ENCODE data around the gene HNF1A.
"Not testable (repeated sequence)": the region's sequence is repeated elsewhere in the genome, so short reads cannot be mapped to it uniquely, and the experiment has no call there.

HNF1A gene

GRCh38 chr12:121038861-121039668 is 60.7 kb downstream of the HNF1A start, which contains the start of gene OASL:
OASL (minus strand) TSS chr12:121039246; CDS start chr12:121038971, 275 bp downstream.
- no peak within 1 kb of the TSS for H2AK5ac ChIP-seq (ENCODE audit: low read depth, low read length)
- no peak within 1 kb of the TSS for H3K4ac ChIP-seq (ENCODE audit: low read length)
- peaks cover 0 to 11% (median 0%) of the 10 kb centered on the region in 3 experiments for H3K27me3 ChIP-seq (ENCODE audit: control insufficient read depth in 3 of 3, insufficient read depth in 3 of 3, low read depth in 1 of 3, low read length in 3 of 3)
- no peak within 1 kb of the TSS for H3K4me2 ChIP-seq (ENCODE audit: insufficient read depth, low read length, poor library complexity, severe bottlenecking)
- no peak within 1 kb of the TSS for H3K4me3 ChIP-seq (ENCODE audit: low read length in 2 of 2)
- WGBS, 2 donors (ENCODE audit: extremely low coverage in 2 of 2, insufficient read length in 2 of 2, insufficient replicate concordance in 1 of 2): no CpG with 5 or more reads among the region's 13 CpGs
- H3K18ac ChIP-seq (ENCODE audit: low read length): no peak within 1 kb of the TSS
- H2BK12ac ChIP-seq (ENCODE audit: low read length): no peak within 1 kb of the TSS
- DNase-seq (ENCODE audit: low spot score): no peak
- H3K9ac ChIP-seq (ENCODE audit: low read depth, low read length, poor library complexity): no peak within 1 kb of the TSS
- H4K91ac ChIP-seq (ENCODE audit: low read depth, low read length, poor library complexity): no peak within 1 kb of the TSS
- no peak within 1 kb of the TSS for H4K8ac ChIP-seq (ENCODE audit: low read depth, low read length)
- no peak within 1 kb of the TSS for H2BK5ac ChIP-seq (ENCODE audit: low read length)
- no peaks in the 10 kb centered on the region for H3K79me1 ChIP-seq (ENCODE audit: low read depth, low read length)
- no peak within 1 kb of the TSS for H3K14ac ChIP-seq (ENCODE audit: low read length)
- H2AFZ ChIP-seq (ENCODE audit: low read length): no peak within 1 kb of the TSS
- no peaks in the 10 kb centered on the region for H3K4me1 ChIP-seq (ENCODE audit: control insufficient read depth in 2 of 2, insufficient read depth in 1 of 2, low read depth in 1 of 2, low read length in 2 of 2)
- peak within 1 kb of the TSS; percentile 24 for H2BK120ac ChIP-seq (ENCODE audit: low read depth, low read length)
- no peak within 1 kb of the TSS for H3K23ac ChIP-seq (ENCODE audit: low read depth, low read length, poor library complexity)
- no peaks in the 10 kb centered on the region for H3K9me3 ChIP-seq (replicated peaks in 1 of 2; ENCODE audit: control insufficient read depth in 2 of 2, insufficient read depth in 1 of 2, low read depth in 1 of 2, low read length in 2 of 2)
- H3K27ac ChIP-seq (replicated peaks; ENCODE audit: low read length): no peak within 1 kb of the TSS
- H3K36me3 ChIP-seq (replicated peaks in 1 of 2; ENCODE audit: control insufficient read depth in 2 of 2, insufficient read depth in 2 of 2, low read length in 2 of 2): no peaks in the 10 kb centered on the region
- H2BK15ac ChIP-seq (ENCODE audit: low read length): no peak within 1 kb of the TSS

GRCh38 chr12:121043067-121043466 is 64.7 kb downstream of the HNF1A start:
- no CpG with 5 or more reads among the region's 4 CpGs for WGBS, 2 donors (ENCODE audit: extremely low coverage in 2 of 2, insufficient read length in 2 of 2, insufficient replicate concordance in 1 of 2)

GRCh38 chr12:121047400-121047799 is 69.1 kb downstream of the HNF1A start:
- H2BK5ac ChIP-seq (ENCODE audit: low read length); H3K9me3 ChIP-seq (replicated peaks in 1 of 2; ENCODE audit: control insufficient read depth in 2 of 2, insufficient read depth in 1 of 2, low read depth in 1 of 2, low read length in 2 of 2); H3K9ac ChIP-seq (ENCODE audit: low read depth, low read length, poor library complexity); H3K27ac ChIP-seq (replicated peaks; ENCODE audit: low read length); H2BK15ac ChIP-seq (ENCODE audit: low read length); DNase-seq (ENCODE audit: low spot score); H3K27me3 ChIP-seq (ENCODE audit: control insufficient read depth in 3 of 3, insufficient read depth in 3 of 3, low read depth in 1 of 3, low read length in 3 of 3); H3K79me1 ChIP-seq (ENCODE audit: low read depth, low read length); H2BK12ac ChIP-seq (ENCODE audit: low read length); H3K4me2 ChIP-seq (ENCODE audit: insufficient read depth, low read length, poor library complexity, severe bottlenecking); H3K14ac ChIP-seq (ENCODE audit: low read length); H4K91ac ChIP-seq (ENCODE audit: low read depth, low read length, poor library complexity); H2AK5ac ChIP-seq (ENCODE audit: low read depth, low read length); H4K8ac ChIP-seq (ENCODE audit: low read depth, low read length); H3K4me1 ChIP-seq (ENCODE audit: control insufficient read depth in 2 of 2, insufficient read depth in 1 of 2, low read depth in 1 of 2, low read length in 2 of 2); H3K18ac ChIP-seq (ENCODE audit: low read length); H2AFZ ChIP-seq (ENCODE audit: low read length); H3K4ac ChIP-seq (ENCODE audit: low read length); H3K4me3 ChIP-seq (ENCODE audit: low read length in 2 of 2); H2BK120ac ChIP-seq (ENCODE audit: low read depth, low read length); H3K36me3 ChIP-seq (replicated peaks in 1 of 2; ENCODE audit: control insufficient read depth in 2 of 2, insufficient read depth in 2 of 2, low read length in 2 of 2): not testable (repeated sequence)
- peak overlapping the region; percentile 48 for H3K23ac ChIP-seq (ENCODE audit: low read depth, low read length, poor library complexity)
- no CpG with 5 or more reads among the region's 12 CpGs for WGBS, 2 donors (ENCODE audit: extremely low coverage in 2 of 2, insufficient read length in 2 of 2, insufficient replicate concordance in 1 of 2)

More at GRCh38 chr12:121043067-121043466, 64.7 kb downstream of the HNF1A start:
- H3K79me1 ChIP-seq (ENCODE audit: low read depth, low read length): no peaks in the 10 kb centered on the region
- no peak for DNase-seq (ENCODE audit: low spot score)
- H3K9me3 ChIP-seq (replicated peaks in 1 of 2; ENCODE audit: control insufficient read depth in 2 of 2, insufficient read depth in 1 of 2, low read depth in 1 of 2, low read length in 2 of 2): no peaks in the 10 kb centered on the region
- H3K4ac ChIP-seq (ENCODE audit: low read length): no peak overlapping the region
- H2AK5ac ChIP-seq (ENCODE audit: low read depth, low read length): no peak overlapping the region
- H2BK5ac ChIP-seq (ENCODE audit: low read length): no peak overlapping the region
- H3K36me3 ChIP-seq (replicated peaks in 1 of 2; ENCODE audit: control insufficient read depth in 2 of 2, insufficient read depth in 2 of 2, low read length in 2 of 2): no peaks in the 10 kb centered on the region
- H3K4me3 ChIP-seq (ENCODE audit: low read length in 2 of 2): no peak overlapping the region
- no peaks in the 10 kb centered on the region for H3K4me1 ChIP-seq (ENCODE audit: control insufficient read depth in 2 of 2, insufficient read depth in 1 of 2, low read depth in 1 of 2, low read length in 2 of 2)
- no peak overlapping the region for H3K27ac ChIP-seq (replicated peaks; ENCODE audit: low read length)
- no peak overlapping the region for H2BK15ac ChIP-seq (ENCODE audit: low read length)
- H2BK12ac ChIP-seq (ENCODE audit: low read length): no peak overlapping the region
- H3K18ac ChIP-seq (ENCODE audit: low read length): no peak overlapping the region
- H4K8ac ChIP-seq (ENCODE audit: low read depth, low read length): no peak overlapping the region
- H3K14ac ChIP-seq (ENCODE audit: low read length): no peak overlapping the region
- no peak overlapping the region for H3K4me2 ChIP-seq (ENCODE audit: insufficient read depth, low read length, poor library complexity, severe bottlenecking)
- no peak overlapping the region for H4K91ac ChIP-seq (ENCODE audit: low read depth, low read length, poor library complexity)
- H3K27me3 ChIP-seq (ENCODE audit: control insufficient read depth in 3 of 3, insufficient read depth in 3 of 3, low read depth in 1 of 3, low read length in 3 of 3): peaks cover 0 to 11% (median 2%) of the 10 kb centered on the region in 3 experiments
- H3K23ac ChIP-seq (ENCODE audit: low read depth, low read length, poor library complexity): no peak overlapping the region
- H2AFZ ChIP-seq (ENCODE audit: low read length): no peak overlapping the region
- no peak overlapping the region for H3K9ac ChIP-seq (ENCODE audit: low read depth, low read length, poor library complexity)
- no peak overlapping the region for H2BK120ac ChIP-seq (ENCODE audit: low read depth, low read length)

GRCh38 chr12:121048442-121048841 is 70.1 kb downstream of the HNF1A start:
- H2AFZ ChIP-seq (ENCODE audit: low read length): peak overlapping the region; percentile 5
- peaks cover 0 to 5% (median 2%) of the 10 kb centered on the region in 3 experiments for H3K27me3 ChIP-seq (ENCODE audit: control insufficient read depth in 3 of 3, insufficient read depth in 3 of 3, low read depth in 1 of 3, low read length in 3 of 3)
- no peaks in the 10 kb centered on the region for H3K36me3 ChIP-seq (replicated peaks in 1 of 2; ENCODE audit: control insufficient read depth in 2 of 2, insufficient read depth in 2 of 2, low read length in 2 of 2)
- no peaks in the 10 kb centered on the region for H3K4me1 ChIP-seq (ENCODE audit: control insufficient read depth in 2 of 2, insufficient read depth in 1 of 2, low read depth in 1 of 2, low read length in 2 of 2)
- no peak overlapping the region for H3K4ac ChIP-seq (ENCODE audit: low read length)
- no peak overlapping the region for H4K91ac ChIP-seq (ENCODE audit: low read depth, low read length, poor library complexity)
- DNase-seq (ENCODE audit: low spot score): no peak
- H3K14ac ChIP-seq (ENCODE audit: low read length): peak overlapping the region; percentile 56
- H2BK15ac ChIP-seq (ENCODE audit: low read length): no peak overlapping the region
- no peak overlapping the region for H3K4me2 ChIP-seq (ENCODE audit: insufficient read depth, low read length, poor library complexity, severe bottlenecking)
- peak overlapping the region; percentile 44 for H2BK5ac ChIP-seq (ENCODE audit: low read length)
- no peaks in the 10 kb centered on the region for H3K9me3 ChIP-seq (replicated peaks in 1 of 2; ENCODE audit: control insufficient read depth in 2 of 2, insufficient read depth in 1 of 2, low read depth in 1 of 2, low read length in 2 of 2)
- H3K79me1 ChIP-seq (ENCODE audit: low read depth, low read length): no peaks in the 10 kb centered on the region
- no peak overlapping the region for H2BK12ac ChIP-seq (ENCODE audit: low read length)
- H3K4me3 ChIP-seq (ENCODE audit: low read length in 2 of 2): no peak overlapping the region
- H2BK120ac ChIP-seq (ENCODE audit: low read depth, low read length): no peak overlapping the region
- no peak overlapping the region for H3K27ac ChIP-seq (replicated peaks; ENCODE audit: low read length)
- peak overlapping the region; percentile 43 for H4K8ac ChIP-seq (ENCODE audit: low read depth, low read length)
- no peak overlapping the region for H3K9ac ChIP-seq (ENCODE audit: low read depth, low read length, poor library complexity)
- no peak overlapping the region for H3K23ac ChIP-seq (ENCODE audit: low read depth, low read length, poor library complexity)
- H2AK5ac ChIP-seq (ENCODE audit: low read depth, low read length): no peak overlapping the region
- no CpG with 5 or more reads among the region's 7 CpGs for WGBS, 2 donors (ENCODE audit: extremely low coverage in 2 of 2, insufficient read length in 2 of 2, insufficient replicate concordance in 1 of 2)
- no peak overlapping the region for H3K18ac ChIP-seq (ENCODE audit: low read length)
